ENCODE data around the gene CARD10. TPM values are rescaled to one million over a fixed set of nuclear protein-coding genes. Genes with fewer than 3 reads are reported as not detected.

CARD10 gene
- total RNA-seq: 1 to 10 TPM; 7.7 to 9.2 TPM
- long read RNA-seq, partial matches to known transcripts: 6 of 8 reads
- long read RNA-seq, other reads (novel, unspliced or antisense): 1 of 8 reads

- ATAC-seq (peak; percentile 59 to 72), DNase-seq (no peak)
- intact Hi-C loops (cut with DNase I): no loop called here
These were observed at the start of gene CARD10 for GRCh38 chr22:37519268-37520195. Gene CARD10, minus strand, starts transcription at chr22:37519415. Its CDS starts 215 bp downstream, at chr22:37519200.

GRCh38 chr22:37568448-37569008 lies 49.3 kb upstream of the CARD10 start:
- ATAC-seq: no peak
- intact Hi-C loops (cut with DNase I): loop anchor here in 1 of 2 donors (10.0 kb wide), 1 partner anchor 254 kb away; no protein-coding TSS in a partner anchor
- DNase-seq: no peak

- no peak for DNase-seq
- intact Hi-C loops (cut with DNase I): loop anchor here in 1 of 2 donors (10.0 kb wide), 1 partner anchor 253 kb away; no protein-coding TSS in a partner anchor
- no peak for ATAC-seq
These were observed 48.8 kb upstream of the CARD10 start for GRCh38 chr22:37568012-37568411.

- DNase-seq (peak; percentile 81), ATAC-seq (peak; percentile 40 to 60)
- intact Hi-C loops (cut with DNase I): loop anchor here in 1 of 2 donors (2.0 to 10.0 kb wide), 2 partner anchors 22 to 252 kb away; no protein-coding TSS in a partner anchor
These were observed 47.9 kb upstream of the CARD10 start for GRCh38 chr22:37566903-37567798.

- DNase-seq: no peak
- intact Hi-C loops (cut with DNase I): loop anchor here in 1 of 2 donors (2.0 to 10.0 kb wide), 2 partner anchors 22 to 252 kb away; no protein-coding TSS in a partner anchor
These were observed 47.2 kb upstream of the CARD10 start for GRCh38 chr22:37566329-37566837.

GRCh38 chr22:37565830-37566229 lies 46.6 kb upstream of the CARD10 start:
- intact Hi-C loops (cut with DNase I): loop anchor here in 1 of 2 donors (2.0 to 10.0 kb wide), 2 partner anchors 21 to 251 kb away; no protein-coding TSS in a partner anchor
- ATAC-seq: no peak
- DNase-seq: no peak

More at GRCh38 chr22:37566329-37566837, 47.2 kb upstream of the CARD10 start:
- ATAC-seq: no peak

- intact Hi-C loops (cut with DNase I): loop anchor here in 1 of 2 donors (10.0 kb wide), 1 partner anchor 249 kb away; no protein-coding TSS in a partner anchor
- ATAC-seq: no peak
- no peak for DNase-seq
These were observed 45.0 kb upstream of the CARD10 start for GRCh38 chr22:37564111-37564711.

GRCh38 chr22:37563153-37564081 lies 44.2 kb upstream of the CARD10 start:
- intact Hi-C loops (cut with DNase I): loop anchor here in 1 of 2 donors (10.0 kb wide), 1 partner anchor 249 kb away; no protein-coding TSS in a partner anchor
- DNase-seq (peak; percentile 80), ATAC-seq (peak; percentile 12 to 62)

- intact Hi-C loops (cut with DNase I): loop anchor here in 1 of 2 donors (10.0 kb wide), 1 partner anchor 247 kb away; no protein-coding TSS in a partner anchor
- DNase-seq (no peak), ATAC-seq (no peak)
These were observed 43.0 kb upstream of the CARD10 start for GRCh38 chr22:37562049-37562875.

GRCh38 chr22:37561212-37562048 lies 42.2 kb upstream of the CARD10 start:
- intact Hi-C loops (cut with DNase I): loop anchor here in 1 of 2 donors (10.0 kb wide), 1 partner anchor 247 kb away; no protein-coding TSS in a partner anchor
- peak; percentile 93 for DNase-seq
- ATAC-seq: peak; percentile 62 to 67

- ATAC-seq: peak; percentile 41 to 54
- peak; percentile 80 for DNase-seq
- intact Hi-C loops (cut with DNase I): loop anchor here in 1 of 2 donors (10.0 kb wide), 1 partner anchor 246 kb away; no protein-coding TSS in a partner anchor
These were observed 41.5 kb upstream of the CARD10 start for GRCh38 chr22:37560608-37561211.

- intact Hi-C loops (cut with DNase I): loop anchor here in 1 of 2 donors (10.0 kb wide), 1 partner anchor 245 kb away; no protein-coding TSS in a partner anchor
- DNase-seq: peak; percentile 70
- peak; percentile 57 to 76 for ATAC-seq
These were observed 40.8 kb upstream of the CARD10 start, which contains the start of gene CDC42EP1 for GRCh38 chr22:37559901-37560607. Gene CDC42EP1, plus strand, starts transcription at chr22:37560480. Its CDS starts 5,870 bp downstream, at chr22:37566350.

- intact Hi-C loops (cut with DNase I): no loop called here
- ATAC-seq: no peak
- no peak for DNase-seq
These were observed 40.3 kb upstream of the CARD10 start for GRCh38 chr22:37559521-37559900.

GRCh38 chr22:37558815-37559214 lies 39.6 kb upstream of the CARD10 start:
- ATAC-seq (no peak), DNase-seq (no peak)
- intact Hi-C loops (cut with DNase I): no loop called here
